Gastrocnemius medialis (tissue), 4 donors: ENCODE data around the gene COA5. TPM values are rescaled to one million over a fixed set of nuclear protein-coding genes. Genes with fewer than 3 reads are reported as not detected.

Experiments used
- ATAC-seq, 2 donors: fragments of 150-250 bp; one replicate each; pipeline ENCODE4 v1.9.1; 2016
- DNase-seq, 2 donors: peaks; one replicate each; pipeline ENCODE4 v3.0.0-alpha.2; 2019
- H3K27ac ChIP-seq, 4 donors: fragments of 200-600 bp; sonication (generic); 1 replicate in 1 of 4; 2 replicates in 3 of 4; pipeline ENCODE4 v1.5.1; 2016 to 2018; ENCODE audit warnings: mild to moderate bottlenecking in 2 of 4, moderate library complexity in 1 of 4
- H3K27me3 ChIP-seq, 3 donors: fragments of 200-600 bp; sonication (generic) in 2 of 3; 1 replicate in 1 of 3; 2 replicates in 2 of 3; pipeline versions ENCODE4 v1.5.1 to v1.6.0; 2016 to 2019; ENCODE audit warnings: mild to moderate bottlenecking in 1 of 3, moderate library complexity in 1 of 3
- H3K36me3 ChIP-seq, 2 donors: fragments of 200-600 bp; sonication (generic) in 1 of 2; one replicate each; pipeline ENCODE4 v1.5.1; 2017 to 2018
- H3K4me1 ChIP-seq, 2 donors: fragments of 200-600 bp; sonication (generic) in 1 of 2; one replicate each; pipeline ENCODE4 v1.5.1; 2016 to 2017; ENCODE audit warnings: mild to moderate bottlenecking in 2 of 2
- H3K4me3 ChIP-seq, 4 donors: fragments of 200-600 bp; sonication (generic) in 3 of 4; 1 replicate in 1 of 4; 2 replicates in 3 of 4; pipeline ENCODE4 v1.5.1; 2016 to 2019; ENCODE audit warnings: mild to moderate bottlenecking in 2 of 4
- H3K9me3 ChIP-seq, 3 donors: fragments of 200-600 bp; sonication (generic) in 2 of 3; 1 replicate in 1 of 3; 2 replicates in 2 of 3; pipeline ENCODE4 v1.5.1; 2016 to 2019
- CTCF ChIP-seq, 5 experiments: fragments of 450-650 bp in 3 of 5; fragments of 200-600 bp in 2 of 5; sonication (generic) in 2 of 5; IDR thresholded peaks in 4 of 5; conservative IDR thresholded peaks in 1 of 5; 1 replicate in 4 of 5; 2 replicates in 1 of 5; pipeline ENCODE4 v1.5.1; 2016 to 2019; ENCODE audit warnings: antibody characterized with exemption in 5 of 5, mild to moderate bottlenecking in 3 of 5, moderate library complexity in 3 of 5
- POLR2A ChIP-seq, 2 donors: fragments of 450-650 bp; IDR thresholded peaks; one replicate each; pipeline ENCODE4 v1.6.1; 2017; ENCODE audit warnings: antibody characterized with exemption in 2 of 2, mild to moderate bottlenecking in 2 of 2, moderate library complexity in 2 of 2
- in situ Hi-C, 4 donors: fragments of 200-750 bp; cut with MboI; loops; one replicate each; pipeline versions ENCODE4 v1.15.0 to v1.8.0; 2017; ENCODE audit warnings: low sequenced_read_pairs in 4 of 4
- intact Hi-C: fragments of 100-400 bp; cut with DNase I; formaldehyde crosslinking; loops from one replicate; pipeline ENCODE4 v1.15.1; 2023; ENCODE audit warnings: low total_unique reads
- total RNA-seq, 4 donors: library from RNA; depleted of rRNA; stranded (reverse); fragments of >200 nt; gene quantifications; one replicate each; pipeline versions ENCODE4 v1.1.0 to v1.2.3, GENCODE V29; 2016

COA5 gene
- total RNA-seq, 4 donors from 2014 or later = 26.1 to 45.1 (median 31.0) TPM

DNA sequence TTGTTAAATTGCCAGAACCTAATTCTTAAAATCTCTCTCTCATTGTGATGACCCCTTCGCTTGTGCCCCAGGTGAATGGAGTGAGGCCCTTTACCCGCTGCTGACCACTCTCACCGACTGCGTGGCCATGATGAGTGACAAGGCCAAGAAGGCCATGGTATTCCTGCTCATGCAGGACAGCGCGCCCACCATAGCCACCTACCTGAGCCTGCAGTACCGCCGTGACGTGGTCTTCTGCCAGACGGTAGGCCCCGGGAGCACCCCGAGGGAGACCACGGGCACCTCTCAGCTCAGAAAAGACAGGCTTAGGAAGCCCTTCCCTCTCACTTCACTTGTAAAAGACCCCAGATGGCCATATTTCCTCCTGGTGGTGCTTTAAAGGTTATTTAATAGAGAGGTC, 44.9 kb downstream of the COA5 start:
- peaks cover 7 to 23% of the 10 kb centered on the region in 2 donors for H3K4me1 ChIP-seq
- ATAC-seq (no peak), DNase-seq (no peak)
- H3K36me3 ChIP-seq = peaks cover 0 to 41% of the 10 kb centered on the region in 2 donors
- no peak for TF ChIP-seq CTCF (IDR thresholded peaks at IDR 0.05 in 4 of 5, conservative IDR thresholded peaks at IDR 0.05 in 1 of 5)
- no peak for TF ChIP-seq POLR2A (IDR thresholded peaks at IDR 0.05)
- H3K4me3 ChIP-seq = no peak overlapping the region
- peak overlapping the region in 1 of 4 donors; percentile 70 for H3K27ac ChIP-seq
- no peaks in the 10 kb centered on the region for H3K27me3 ChIP-seq
- in situ Hi-C loops = loop anchor here in 1 of 4 donors (25.0 kb wide), 1 partner anchor 151 kb away; no protein-coding TSS in a partner anchor
- H3K9me3 ChIP-seq = no peaks in the 10 kb centered on the region
- intact Hi-C loops = loop anchor here (10.0 kb wide), 1 partner anchor 149 kb away; no protein-coding TSS in a partner anchor

- in situ Hi-C loops = loop anchor here in 1 of 4 donors (25.0 kb wide), 1 partner anchor 150 kb away; no protein-coding TSS in a partner anchor
- Histone ChIP-seq H3K9me3 (no peaks in the 10 kb centered on the region), H3K36me3 (peaks cover 0 to 32% of the 10 kb centered on the region in 2 donors), H3K4me3 (no peak overlapping the region), H3K4me1 (peaks cover 7 to 23% of the 10 kb centered on the region in 2 donors), H3K27ac (peak overlapping the region; percentile 56 to 73 (median 63)), H3K27me3 (no peaks in the 10 kb centered on the region)
- intact Hi-C loops = loop anchor here (10.0 kb wide), 1 partner anchor 147 kb away; no protein-coding TSS in a partner anchor
- TF ChIP-seq CTCF (IDR thresholded peaks at IDR 0.05 in 4 of 5, conservative IDR thresholded peaks at IDR 0.05 in 1 of 5) (no peak), POLR2A (IDR thresholded peaks at IDR 0.05) (no peak)
- peak in 1 of 2 donors; percentile 17 for ATAC-seq
- no peak for DNase-seq
These were observed 46.2 kb downstream of the COA5 start for GRCh38 chr2:98561902-98562695.

DNA sequence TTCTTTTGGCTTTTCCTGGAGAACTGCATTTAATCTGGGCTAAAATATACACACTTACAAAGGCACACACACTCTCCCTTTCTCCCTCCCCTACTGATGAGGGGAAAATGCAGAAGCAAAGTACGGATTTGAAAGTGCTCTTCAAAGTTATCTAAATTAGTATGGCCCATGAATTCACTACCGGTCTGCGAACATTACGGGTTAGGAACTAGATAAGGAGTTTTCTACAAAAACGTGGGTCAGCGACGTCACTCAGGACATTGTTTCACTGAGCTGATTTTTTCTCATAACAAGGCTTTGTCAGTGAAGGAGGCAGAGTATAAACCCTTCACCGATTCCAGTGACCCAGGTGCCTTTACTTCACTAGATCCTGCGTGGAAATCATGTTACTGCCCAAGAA, 47.3 kb downstream of the COA5 start:
- intact Hi-C loops = loop anchor here (10.0 kb wide), 1 partner anchor 146 kb away; no protein-coding TSS in a partner anchor

GRCh38 chr2:98560256-98560771, 48.0 kb downstream of the COA5 start:
- TF ChIP-seq CTCF (IDR thresholded peaks at IDR 0.05 in 4 of 5, conservative IDR thresholded peaks at IDR 0.05 in 1 of 5) (no peak), POLR2A (IDR thresholded peaks at IDR 0.05) (no peak)
- DNase-seq (peak in 1 of 2 donors; percentile 58), ATAC-seq (peak; percentile 82 to 86)
- in situ Hi-C loops = loop anchor here in 1 of 4 donors (25.0 kb wide), 1 partner anchor 148 kb away; no protein-coding TSS in a partner anchor
- peaks cover 0 to 32% of the 10 kb centered on the region in 2 donors for H3K36me3 ChIP-seq
- peak overlapping the region in 3 of 4 donors; percentile 29 to 73 (median 44) for H3K27ac ChIP-seq
- no peak overlapping the region for H3K4me3 ChIP-seq
- H3K27me3 ChIP-seq = no peaks in the 10 kb centered on the region
- intact Hi-C loops = loop anchor here (10.0 kb wide), 1 partner anchor 146 kb away; no protein-coding TSS in a partner anchor
- H3K4me1 ChIP-seq = peaks cover 7 to 23% of the 10 kb centered on the region in 2 donors
- H3K9me3 ChIP-seq = no peaks in the 10 kb centered on the region

More for the DNA sequence above, 47.3 kb downstream of the COA5 start:
- in situ Hi-C loops = loop anchor here in 1 of 4 donors (25.0 kb wide), 1 partner anchor 149 kb away; no protein-coding TSS in a partner anchor
- TF ChIP-seq CTCF (IDR thresholded peaks at IDR 0.05 in 4 of 5, conservative IDR thresholded peaks at IDR 0.05 in 1 of 5) (no peak), POLR2A (IDR thresholded peaks at IDR 0.05) (no peak)
- Histone ChIP-seq H3K4me3 (no peak overlapping the region), H3K9me3 (no peaks in the 10 kb centered on the region), H3K27me3 (no peaks in the 10 kb centered on the region), H3K36me3 (peaks cover 0 to 30% of the 10 kb centered on the region in 2 donors), H3K4me1 (peaks cover 7 to 23% of the 10 kb centered on the region in 2 donors), H3K27ac (peak overlapping the region in 1 of 4 donors; percentile 73)
- DNase-seq = no peak
- no peak for ATAC-seq
